Right lobe of liver (tissue), 6 donors: ENCODE measurements around the gene TGM2. TPM values are rescaled to one million over a fixed set of nuclear protein-coding genes. Genes with fewer than 3 reads are reported as not detected.

ENCODE experiments used
- ATAC-seq, 4 donors: fragments of 200-7000 bp; cut with Tn5 transposase; one replicate each; pipeline ENCODE4 v1.9.1; 2020; ENCODE audit warnings: mild to moderate bottlenecking in 4 of 4, moderate library complexity in 4 of 4
- DNase-seq, 3 donors: peaks; one replicate each; pipeline ENCODE4 v3.0.0-alpha.2; 2020
- H3K27ac ChIP-seq, 3 donors: fragments of 200-600 bp; one replicate each; pipeline ENCODE4 v1.8.0; 2022
- H3K27me3 ChIP-seq, 2 donors: fragments of 200-600 bp; one replicate each; pipeline ENCODE4 v1.8.0; 2022
- H3K36me3 ChIP-seq, 4 donors: fragments of 200-600 bp; sonication (generic) in 1 of 4; one replicate each; pipeline versions ENCODE4 v1.5.1 to v1.8.0; 2017 to 2022; ENCODE audit warnings: control low read depth in 1 of 4
- H3K4me1 ChIP-seq, 4 donors: fragments of 200-600 bp; sonication (generic) in 1 of 4; one replicate each; pipeline versions ENCODE4 v1.5.1 to v1.8.0; 2017 to 2022; ENCODE audit warnings: control low read depth in 1 of 4
- H3K4me3 ChIP-seq, 3 donors: fragments of 200-600 bp; one replicate each; pipeline ENCODE4 v1.8.0; 2022
- H3K9me3 ChIP-seq, 4 donors: fragments of 200-600 bp; sonication (generic) in 1 of 4; one replicate each; pipeline versions ENCODE4 v1.5.1 to v1.8.0; 2017 to 2022; ENCODE audit warnings: control low read depth in 1 of 4
- POLR2A ChIP-seq: fragments of 450-650 bp; IDR thresholded peaks from one replicate; pipeline ENCODE4 v1.6.1; 2017; ENCODE audit warnings: antibody characterized with exemption, mild to moderate bottlenecking
- WGBS: methylation state at CpG from one replicate; pipeline ENCODE4 v1.1.6; 2018; ENCODE audit warnings: low coverage, low lambda C conversion rate; ENCODE audit not compliant: insufficient coverage; ENCODE audit errors: missing lambda C conversion rate; 5-methylcytosine and 5-hydroxymethylcytosine counted together
- intact Hi-C, 2 donors: fragments of 100-400 bp; cut with DNase I; formaldehyde crosslinking; loops; one replicate each; pipeline versions ENCODE4 v1.11.2 to v1.14.1; 2022
- total RNA-seq, 6 experiments: library from RNA; depleted of rRNA in 2 of 6; stranded (reverse); fragments of >200 nt in 2 of 6; fragmentation: NEBNext Ultra II Directional in 3 of 6; extraction: Animal tissue kit (Norgen Biotek cat#: 25700) in 3 of 6; gene quantifications; one replicate each; pipeline versions ENCODE4 v1.1.0 to v1.2.4, GENCODE V29; 2016 to 2023
- TF ChIP-seq, protein P1 (sequence below), 4 donors: fragments of 200-600 bp in 3 of 4; fragments of 450-650 bp in 1 of 4; IDR thresholded peaks; one replicate each; pipeline versions ENCODE4 v1.5.1 to v1.8.0; 2016 to 2022; ENCODE audit warnings: antibody characterized with exemption in 4 of 4, mild to moderate bottlenecking in 2 of 4
- donor health status: DM: no; HTN: yes; CAD: no.
- donor health status: DM: no; HTN: no; CAD: no.
- donor health status: DM: no; HTN: no; CAD: no.
- donor health status: DM: no; HTN: yes; CAD: no.
- donor health status: DM: no; HTN: yes; CAD: no.

Gene TGM2
- total RNA-seq, 6 experiments from 2014 or later, result 135 to 940 (median 474) TPM

DNA sequence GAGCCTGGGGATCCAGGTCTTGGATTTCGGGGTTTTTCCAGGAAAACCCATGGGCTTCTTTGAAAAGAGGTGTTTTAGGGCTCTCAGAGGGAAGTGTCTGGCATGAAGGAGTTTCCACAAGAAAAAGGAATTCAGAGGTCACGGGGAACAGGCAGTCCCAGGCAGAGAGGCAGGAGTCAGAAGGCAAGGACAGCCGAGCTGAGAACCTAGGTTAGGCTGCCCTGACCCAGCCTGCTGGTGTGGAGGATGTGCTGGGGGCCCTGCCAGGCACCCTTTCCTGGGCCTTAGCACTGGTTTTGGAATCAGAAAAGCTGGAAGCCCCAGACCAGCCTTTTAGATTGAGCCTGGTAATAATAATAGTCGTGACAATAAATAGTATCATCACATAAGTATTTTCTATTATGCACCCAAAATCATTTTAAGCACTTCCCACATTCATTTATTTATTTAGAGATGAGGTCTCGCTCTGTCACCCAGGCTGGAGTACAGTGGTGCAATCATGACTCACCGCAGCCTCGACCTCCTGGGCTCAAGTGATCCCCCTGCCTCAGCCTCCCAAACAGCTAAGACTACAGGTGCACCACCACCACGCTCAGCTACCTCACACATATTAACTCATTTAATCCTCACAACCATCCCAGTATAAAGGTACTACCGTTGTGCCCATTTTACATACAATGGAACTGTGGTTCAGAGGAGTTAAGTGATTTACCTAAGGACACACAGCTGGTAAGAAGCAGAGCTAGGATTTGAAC lies 19.9 kb downstream of the TGM2 start:
- H3K27me3 ChIP-seq, result no peaks in the 10 kb centered on the region
- H3K36me3 ChIP-seq, result peaks cover 11 to 42% (median 17%) of the 10 kb centered on the region in 4 donors
- H3K4me1 ChIP-seq, result peaks cover 0 to 58% (median 28%) of the 10 kb centered on the region in 4 donors
- WGBS, result 27% methylated on average over 8 of the region's 9 CpGs
- peak overlapping the region; percentile 82 to 91 (median 86) for H3K27ac ChIP-seq
- peak in 3 of 4 donors; percentile 3 to 29 (median 10) for ATAC-seq
- DNase-seq, result peak in 1 of 3 donors; percentile 61
- peak overlapping the region in 1 of 3 donors; percentile 29 for H3K4me3 ChIP-seq
- no peaks in the 10 kb centered on the region for H3K9me3 ChIP-seq
- intact Hi-C loops, result no loop called here
- TF ChIP-seq, protein P1, sequence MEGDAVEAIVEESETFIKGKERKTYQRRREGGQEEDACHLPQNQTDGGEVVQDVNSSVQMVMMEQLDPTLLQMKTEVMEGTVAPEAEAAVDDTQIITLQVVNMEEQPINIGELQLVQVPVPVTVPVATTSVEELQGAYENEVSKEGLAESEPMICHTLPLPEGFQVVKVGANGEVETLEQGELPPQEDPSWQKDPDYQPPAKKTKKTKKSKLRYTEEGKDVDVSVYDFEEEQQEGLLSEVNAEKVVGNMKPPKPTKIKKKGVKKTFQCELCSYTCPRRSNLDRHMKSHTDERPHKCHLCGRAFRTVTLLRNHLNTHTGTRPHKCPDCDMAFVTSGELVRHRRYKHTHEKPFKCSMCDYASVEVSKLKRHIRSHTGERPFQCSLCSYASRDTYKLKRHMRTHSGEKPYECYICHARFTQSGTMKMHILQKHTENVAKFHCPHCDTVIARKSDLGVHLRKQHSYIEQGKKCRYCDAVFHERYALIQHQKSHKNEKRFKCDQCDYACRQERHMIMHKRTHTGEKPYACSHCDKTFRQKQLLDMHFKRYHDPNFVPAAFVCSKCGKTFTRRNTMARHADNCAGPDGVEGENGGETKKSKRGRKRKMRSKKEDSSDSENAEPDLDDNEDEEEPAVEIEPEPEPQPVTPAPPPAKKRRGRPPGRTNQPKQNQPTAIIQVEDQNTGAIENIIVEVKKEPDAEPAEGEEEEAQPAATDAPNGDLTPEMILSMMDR (IDR thresholded peaks at IDR 0.05), result no peak
- TF ChIP-seq POLR2A, result peak; percentile 25

DNA sequence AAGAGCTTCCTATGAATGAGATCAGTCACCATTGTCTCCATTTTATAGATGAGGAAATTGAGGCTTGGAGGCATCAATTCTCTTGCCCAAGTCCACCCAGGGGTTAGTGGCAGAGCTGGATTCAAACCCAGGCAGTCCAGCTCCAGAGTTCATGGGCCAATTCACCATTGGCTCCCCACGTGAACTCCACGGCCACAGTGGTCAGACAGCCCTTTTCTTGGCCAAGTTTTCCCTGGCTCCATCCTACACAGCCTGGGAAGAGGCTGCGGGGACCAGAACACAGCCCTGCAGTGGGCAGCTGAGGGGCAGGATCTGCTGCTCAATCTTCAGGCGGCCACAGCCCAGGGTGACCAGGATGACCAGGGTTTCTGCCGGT lies 20.5 kb downstream of the TGM2 start:
- peak overlapping the region; percentile 82 to 91 (median 86) for H3K27ac ChIP-seq
- WGBS, result 21% methylated on average over 3 of the region's 5 CpGs
- peaks cover 0 to 52% (median 25%) of the 10 kb centered on the region in 4 donors for H3K4me1 ChIP-seq
- H3K9me3 ChIP-seq, result no peaks in the 10 kb centered on the region
- DNase-seq, result peak; percentile 63 to 92 (median 89)
- intact Hi-C loops, result no loop called here
- peaks cover 8 to 44% (median 19%) of the 10 kb centered on the region in 4 donors for H3K36me3 ChIP-seq
- no peak for TF ChIP-seq POLR2A
- TF ChIP-seq, protein P1 (IDR thresholded peaks at IDR 0.05), result no peak
- no peaks in the 10 kb centered on the region for H3K27me3 ChIP-seq
- ATAC-seq, result peak; percentile 8 to 66 (median 58)
- peak overlapping the region in 1 of 3 donors; percentile 29 for H3K4me3 ChIP-seq

DNA sequence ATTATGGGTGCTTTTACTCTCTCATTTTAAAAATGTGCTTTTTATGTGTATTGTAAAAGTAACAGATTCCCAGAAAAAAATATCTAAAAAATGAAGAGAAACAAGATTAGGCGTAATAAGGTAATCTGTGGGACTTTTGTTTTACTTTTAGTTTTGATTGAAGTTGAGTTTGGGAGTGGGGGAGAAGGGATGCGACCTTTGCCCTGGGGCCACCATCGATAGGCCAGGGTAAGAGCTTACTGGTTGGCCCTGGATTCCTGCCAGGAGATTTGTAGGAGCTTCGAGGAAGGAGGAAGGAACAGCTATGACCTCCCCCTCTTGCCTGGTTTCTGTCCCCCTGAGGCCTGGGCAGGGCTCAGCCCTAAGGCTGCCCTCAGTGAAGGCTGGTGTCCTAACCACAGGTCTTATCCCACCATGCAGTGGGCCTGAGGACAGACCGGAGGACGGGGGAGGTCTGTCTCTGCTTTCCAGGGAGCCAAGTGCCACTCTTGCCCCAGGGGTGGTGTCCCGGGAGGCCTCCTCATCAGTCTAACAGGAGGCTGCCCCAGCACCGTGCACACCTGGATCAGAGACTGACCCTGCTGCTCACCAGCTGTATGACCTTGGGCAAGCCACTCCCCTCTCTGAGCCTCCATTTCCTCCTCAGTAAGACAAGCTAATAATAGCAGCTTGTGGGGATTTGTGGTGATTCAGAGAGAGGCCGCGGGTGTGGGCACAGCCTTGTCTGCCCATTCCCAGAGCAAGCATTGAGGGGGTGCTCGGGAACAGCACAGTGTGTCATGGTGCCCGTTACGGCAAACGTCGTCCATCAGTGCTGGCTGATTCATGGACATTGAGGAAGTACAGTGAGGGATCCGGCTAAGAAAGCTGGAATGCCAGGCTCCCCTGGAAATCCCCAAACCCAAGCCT lies 21.2 kb downstream of the TGM2 start:
- DNase-seq (peak; percentile 68 to 73 (median 73)), ATAC-seq (peak; percentile 32 to 43 (median 38))
- TF ChIP-seq, protein P1 (IDR thresholded peaks at IDR 0.05), result no peak
- TF ChIP-seq POLR2A, result peak; percentile 47
- Histone ChIP-seq H3K27me3 (no peaks in the 10 kb centered on the region), H3K4me1 (peaks cover 0 to 46% (median 25%) of the 10 kb centered on the region in 4 donors), H3K9me3 (no peaks in the 10 kb centered on the region), H3K4me3 (no peak overlapping the region), H3K27ac (peak overlapping the region; percentile 82 to 91 (median 86)), H3K36me3 (peaks cover 8 to 46% (median 26%) of the 10 kb centered on the region in 4 donors)
- intact Hi-C loops, result no loop called here
- WGBS, result 2% methylated on average over 12 of the region's 16 CpGs

DNA sequence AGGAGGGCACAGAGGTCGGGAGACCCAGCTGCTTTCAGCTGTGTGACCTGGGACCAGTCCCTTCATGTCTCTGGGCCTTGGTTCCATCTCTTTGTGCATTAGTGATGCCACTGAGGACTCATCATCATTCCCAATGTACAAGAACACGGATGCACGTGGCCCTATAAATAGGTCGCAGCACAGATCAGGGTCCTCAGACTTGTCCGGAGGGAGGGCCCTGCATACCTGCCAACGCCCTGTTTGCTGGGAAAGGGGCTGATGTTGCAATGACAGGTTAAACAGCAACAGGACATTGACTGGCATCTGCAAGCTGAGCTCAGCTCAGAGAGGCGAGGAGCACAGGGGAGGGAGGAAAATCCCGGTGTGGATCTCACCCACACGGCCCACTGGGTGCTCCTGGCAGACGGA lies 21.8 kb downstream of the TGM2 start:
- no peaks in the 10 kb centered on the region for H3K27me3 ChIP-seq
- ATAC-seq (peak; percentile 31 to 78 (median 74)), DNase-seq (peak; percentile 83 to 96 (median 93))
- 27% methylated on average over 7 of the region's 10 CpGs for WGBS
- H3K4me1 ChIP-seq, result peaks cover 0 to 45% (median 24%) of the 10 kb centered on the region in 4 donors
- no peak overlapping the region for H3K4me3 ChIP-seq
- TF ChIP-seq POLR2A, result peak; percentile 47
- TF ChIP-seq, protein P1 (IDR thresholded peaks at IDR 0.05), result no peak
- H3K9me3 ChIP-seq, result no peaks in the 10 kb centered on the region
- peak overlapping the region; percentile 82 to 91 (median 86) for H3K27ac ChIP-seq
- intact Hi-C loops, result no loop called here
- H3K36me3 ChIP-seq, result peaks cover 14 to 47% (median 29%) of the 10 kb centered on the region in 4 donors
